Measurements from ENCODE around the gene NLRP3. TPM values are rescaled to one million over a fixed set of nuclear protein-coding genes. Genes with fewer than 3 reads are reported as not detected.

NLRP3 gene
- total and polyA plus RNA-seq, 9 of the 15 experiments (the other 6 are each of a cell fraction or from before 2014, with no cell fraction given) = not detected

DNA sequence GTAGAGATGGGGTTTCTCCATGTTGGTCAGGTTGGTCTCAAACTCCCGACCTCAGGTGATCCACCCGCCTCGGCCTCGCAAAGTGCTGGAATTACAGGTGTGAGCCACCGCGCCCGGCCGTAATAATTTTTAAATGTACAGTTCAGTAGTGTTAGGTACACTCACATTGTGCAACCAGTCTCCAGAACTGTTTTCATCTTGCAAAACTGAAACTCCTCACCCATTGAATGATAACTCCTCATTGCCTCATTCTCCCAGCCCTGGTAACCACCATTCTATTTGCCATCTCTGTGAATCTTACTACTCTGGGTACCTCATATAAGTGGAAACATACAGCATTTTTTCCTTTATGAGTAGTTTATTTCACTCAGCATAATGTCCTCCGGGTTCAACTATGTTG lies 3.4 kb downstream of the NLRP3 start:
- Histone ChIP-seq H3K27me3 (ENCODE audit: control insufficient read depth in 2 of 2, insufficient read depth in 2 of 2, low read length in 2 of 2) (peaks cover 47 to 78% of the 10 kb centered on the region in 2 experiments; a peak in 4 of 5 replicates), H3K79me2 (ENCODE audit: control insufficient read depth, insufficient read depth, low read length) (no peaks in the 10 kb centered on the region), H3K9me3 (replicated peaks; ENCODE audit: control insufficient read depth, insufficient read depth, low read depth, low read length) (no peaks in the 10 kb centered on the region; the same call in 1 of the 2 replicates), H3K9me1 (ENCODE audit: control insufficient read depth, insufficient read depth, low read length) (no peaks in the 10 kb centered on the region), H3K4me3 (no peak overlapping the region), H3K36me3 (ENCODE audit: control insufficient read depth, insufficient read depth, low read length) (no peaks in the 10 kb centered on the region), H3K9ac (ENCODE audit: insufficient read depth in 1 of 2, low read depth in 2 of 2, low read length in 2 of 2) (no peak overlapping the region), H3K27ac (ENCODE audit: extremely low read depth, low read depth, low read length) (no peak overlapping the region), H2AFZ (ENCODE audit: low read depth, low read length) (no peak overlapping the region), H3K4me2 (ENCODE audit: insufficient read depth, low read length) (no peak overlapping the region), H4K20me1 (replicated peaks; ENCODE audit: control insufficient read depth, insufficient read depth, low read length) (no peaks in the 10 kb centered on the region), H3K4me1 (replicated peaks in 1 of 2; ENCODE audit: control insufficient read depth in 2 of 2, insufficient read depth in 2 of 2, low read length in 2 of 2) (no peaks in the 10 kb centered on the region)
- ATAC-seq = no peak
- no TSS peak for BruUV-seq (replicated peaks)
- in situ Hi-C loops (cut with MboI) (no loop called here), intact Hi-C loops (cut with micrococcal nuclease) (no loop called here)
- DNase-seq (ENCODE audit: extremely low read depth in 1 of 4, low spot score in 3 of 4) = no peak
- FAIRE-seq = no peak
- 2% methylated on average over 9 of the region's 9 CpGs for WGBS (ENCODE audit: insufficient coverage, low coverage, missing lambda C conversion rate)
- TF ChIP-seq, protein P1, sequence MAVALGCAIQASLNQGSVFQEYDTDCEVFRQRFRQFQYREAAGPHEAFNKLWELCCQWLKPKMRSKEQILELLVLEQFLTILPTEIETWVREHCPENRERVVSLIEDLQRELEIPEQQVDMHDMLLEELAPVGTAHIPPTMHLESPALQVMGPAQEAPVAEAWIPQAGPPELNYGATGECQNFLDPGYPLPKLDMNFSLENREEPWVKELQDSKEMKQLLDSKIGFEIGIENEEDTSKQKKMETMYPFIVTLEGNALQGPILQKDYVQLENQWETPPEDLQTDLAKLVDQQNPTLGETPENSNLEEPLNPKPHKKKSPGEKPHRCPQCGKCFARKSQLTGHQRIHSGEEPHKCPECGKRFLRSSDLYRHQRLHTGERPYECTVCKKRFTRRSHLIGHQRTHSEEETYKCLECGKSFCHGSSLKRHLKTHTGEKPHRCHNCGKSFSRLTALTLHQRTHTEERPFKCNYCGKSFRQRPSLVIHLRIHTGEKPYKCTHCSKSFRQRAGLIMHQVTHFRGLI (CRISPR knock-in tag; IDR thresholded peaks at IDR 0.05) = no peak
- TF ChIP-seq ZNF75A (CRISPR knock-in tag; IDR thresholded peaks at IDR 0.05) = no peak
- no peak for TF ChIP-seq ZNF586 (CRISPR knock-in tag; conservative IDR thresholded peaks at IDR 0.05)
- peak; percentile 27; the same call in 1 of the 2 replicates for TF ChIP-seq CEBPB (tag; IDR thresholded peaks at IDR 0.05)
- TF ChIP-seq TAF7 (tag; IDR thresholded peaks at IDR 0.05) = no peak
- no peak for TF ChIP-seq SAFB2 (IDR thresholded peaks at IDR 0.05; ENCODE audit: borderline replicate concordance, low read depth, low read length, severe bottlenecking)
- no peak for TF ChIP-seq HDAC8 (tag; IDR thresholded peaks at IDR 0.05)
- CTCF ChIA-PET (ENCODE audit: low intra/inter-chr PET ratio) = no interaction called here
- POLR2A ChIA-PET = no interaction called here

Data from K562 (cell line).